Uterus (tissue), 4 donors: ENCODE data around the gene DEXI. TPM values are rescaled to one million over a fixed set of nuclear protein-coding genes. Genes with fewer than 3 reads are reported as not detected.

ENCODE experiments used
- DNase-seq, 2 donors: peaks; one replicate each; pipeline ENCODE4 v3.0.0-alpha.2; 2019 to 2020
- H3K27ac ChIP-seq, 2 donors: fragments of 200-600 bp; sonication (generic); 1 replicate in 1 of 2; 2 replicates in 1 of 2; pipeline ENCODE4 v1.5.1; 2016 to 2018
- H3K27me3 ChIP-seq, 2 donors: fragments of 200-600 bp; sonication (generic); one replicate each; pipeline ENCODE4 v1.5.1; 2018 to 2019; ENCODE audit warnings: control low read depth in 1 of 2
- H3K36me3 ChIP-seq, 2 donors: fragments of 200-600 bp; sonication (generic); one replicate each; pipeline ENCODE4 v1.5.1; 2019; ENCODE audit warnings: control low read depth in 1 of 2
- H3K4me1 ChIP-seq, 2 donors: fragments of 200-600 bp; sonication (generic); one replicate each; pipeline ENCODE4 v1.5.1; 2018 to 2019; ENCODE audit warnings: control low read depth in 1 of 2
- H3K4me3 ChIP-seq, 2 donors: fragments of 200-600 bp; sonication (generic); 1 replicate in 1 of 2; 2 replicates in 1 of 2; pipeline ENCODE4 v1.5.1; 2018 to 2019; ENCODE audit warnings: mild to moderate bottlenecking in 1 of 2
- H3K9me3 ChIP-seq, 2 donors: fragments of 200-600 bp; sonication (generic); one replicate each; pipeline ENCODE4 v1.5.1; 2019; ENCODE audit warnings: control low read depth in 1 of 2
- POLR2A ChIP-seq, 2 donors: fragments of 450-650 bp; IDR thresholded peaks; one replicate each; pipeline ENCODE4 v1.6.1; 2016; ENCODE audit warnings: antibody characterized with exemption in 2 of 2, mild to moderate bottlenecking in 1 of 2, moderate library complexity in 1 of 2
- intact Hi-C: fragments of 100-400 bp; cut with DNase I; formaldehyde crosslinking; loops from one replicate; pipeline ENCODE4 v1.15.1; 2023; ENCODE audit warnings: low total_unique reads
- total RNA-seq, 4 donors: library from RNA; depleted of rRNA in 3 of 4; stranded (reverse); fragments of >200 nt in 3 of 4; gene quantifications; one replicate each; pipeline versions ENCODE4 v1.1.0 to v1.2.4, GENCODE V29; 2014 to 2023
- TF ChIP-seq, protein P1 (sequence below), 4 experiments: fragments of 200-600 bp in 2 of 4; fragments of 450-650 bp in 2 of 4; sonication (generic) in 2 of 4; IDR thresholded peaks; one replicate each; pipeline ENCODE4 v1.5.1; 2016 to 2019; ENCODE audit warnings: antibody characterized with exemption in 4 of 4, mild to moderate bottlenecking in 2 of 4, moderate library complexity in 1 of 4
- donor health status: DM: yes; HTN: yes; CAD: no.

Gene DEXI
- total RNA-seq, 4 donors from 2014 or later, result 15.6 to 70.2 (median 42.6) TPM

GRCh38 chr16:10938321-10938720 is 3.9 kb downstream of the DEXI start:
- TF ChIP-seq, protein P1, sequence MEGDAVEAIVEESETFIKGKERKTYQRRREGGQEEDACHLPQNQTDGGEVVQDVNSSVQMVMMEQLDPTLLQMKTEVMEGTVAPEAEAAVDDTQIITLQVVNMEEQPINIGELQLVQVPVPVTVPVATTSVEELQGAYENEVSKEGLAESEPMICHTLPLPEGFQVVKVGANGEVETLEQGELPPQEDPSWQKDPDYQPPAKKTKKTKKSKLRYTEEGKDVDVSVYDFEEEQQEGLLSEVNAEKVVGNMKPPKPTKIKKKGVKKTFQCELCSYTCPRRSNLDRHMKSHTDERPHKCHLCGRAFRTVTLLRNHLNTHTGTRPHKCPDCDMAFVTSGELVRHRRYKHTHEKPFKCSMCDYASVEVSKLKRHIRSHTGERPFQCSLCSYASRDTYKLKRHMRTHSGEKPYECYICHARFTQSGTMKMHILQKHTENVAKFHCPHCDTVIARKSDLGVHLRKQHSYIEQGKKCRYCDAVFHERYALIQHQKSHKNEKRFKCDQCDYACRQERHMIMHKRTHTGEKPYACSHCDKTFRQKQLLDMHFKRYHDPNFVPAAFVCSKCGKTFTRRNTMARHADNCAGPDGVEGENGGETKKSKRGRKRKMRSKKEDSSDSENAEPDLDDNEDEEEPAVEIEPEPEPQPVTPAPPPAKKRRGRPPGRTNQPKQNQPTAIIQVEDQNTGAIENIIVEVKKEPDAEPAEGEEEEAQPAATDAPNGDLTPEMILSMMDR (IDR thresholded peaks at IDR 0.05), result no peak
- TF ChIP-seq POLR2A (IDR thresholded peaks at IDR 0.05), result no peak
- Histone ChIP-seq H3K27ac (peak overlapping the region; percentile 10 to 28), H3K4me1 (peaks cover 14 to 37% of the 10 kb centered on the region in 2 donors), H3K36me3 (no peaks in the 10 kb centered on the region), H3K27me3 (no peaks in the 10 kb centered on the region), H3K9me3 (no peaks in the 10 kb centered on the region), H3K4me3 (no peak overlapping the region)
- intact Hi-C loops, result no loop called here
- DNase-seq, result no peak

DNA sequence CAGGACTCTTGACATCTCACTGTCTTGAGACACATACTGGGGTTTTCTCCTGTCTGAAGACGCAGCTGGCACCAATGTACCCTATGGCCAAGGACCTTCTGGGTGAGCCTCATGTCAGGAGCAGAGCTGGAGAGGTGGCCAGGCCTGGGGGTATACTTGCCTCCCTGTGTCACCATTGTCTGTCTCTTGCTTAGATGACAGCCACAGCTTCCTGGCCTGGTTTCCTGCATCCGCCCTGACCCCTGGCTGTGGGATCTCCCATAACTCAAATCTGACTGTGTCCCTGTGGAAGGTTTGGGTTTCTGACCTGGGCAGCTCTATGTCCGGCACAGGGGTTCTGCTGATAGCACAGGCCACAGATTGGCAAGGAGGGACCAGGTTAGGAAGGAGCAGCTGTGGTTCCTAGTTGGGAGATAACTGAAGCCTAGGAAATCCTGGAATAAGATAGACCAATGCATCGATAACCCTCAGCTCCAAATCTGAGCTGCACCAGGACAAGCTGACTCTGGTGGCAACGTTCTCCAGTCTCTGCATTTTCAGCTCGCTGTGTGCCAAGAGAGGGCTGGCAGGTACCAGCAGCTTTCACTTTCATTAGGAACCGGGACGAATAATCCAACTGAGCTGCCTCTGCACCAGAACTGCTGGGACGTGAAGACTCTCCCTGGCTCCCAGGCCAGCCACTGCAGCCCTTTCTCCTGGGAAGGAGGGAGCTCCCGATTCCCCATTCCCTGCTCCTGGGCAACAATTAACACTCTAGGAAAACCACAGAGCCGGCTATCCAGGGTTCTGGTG is 5.0 kb downstream of the DEXI start:
- intact Hi-C loops, result no loop called here

GRCh38 chr16:10936272-10936984 is 5.8 kb downstream of the DEXI start:
- intact Hi-C loops, result no loop called here
- no peaks in the 10 kb centered on the region for H3K36me3 ChIP-seq
- no peak for TF ChIP-seq POLR2A (IDR thresholded peaks at IDR 0.05)
- TF ChIP-seq, protein P1 (IDR thresholded peaks at IDR 0.05), result no peak
- peak overlapping the region in 1 of 2 donors; percentile 57 for H3K27ac ChIP-seq
- peaks cover 14 to 37% of the 10 kb centered on the region in 2 donors for H3K4me1 ChIP-seq
- no peak for DNase-seq
- no peak overlapping the region for H3K4me3 ChIP-seq
- H3K9me3 ChIP-seq, result no peaks in the 10 kb centered on the region
- H3K27me3 ChIP-seq, result no peaks in the 10 kb centered on the region

More for the DNA sequence above, 5.0 kb downstream of the DEXI start:
- Histone ChIP-seq H3K4me3 (no peak overlapping the region), H3K27me3 (no peaks in the 10 kb centered on the region), H3K4me1 (peaks cover 14 to 37% of the 10 kb centered on the region in 2 donors), H3K36me3 (no peaks in the 10 kb centered on the region), H3K27ac (peak overlapping the region in 1 of 2 donors; percentile 57), H3K9me3 (no peaks in the 10 kb centered on the region)
- no peak for DNase-seq
- no peak for TF ChIP-seq POLR2A (IDR thresholded peaks at IDR 0.05)
- TF ChIP-seq, protein P1 (IDR thresholded peaks at IDR 0.05), result no peak

DNA sequence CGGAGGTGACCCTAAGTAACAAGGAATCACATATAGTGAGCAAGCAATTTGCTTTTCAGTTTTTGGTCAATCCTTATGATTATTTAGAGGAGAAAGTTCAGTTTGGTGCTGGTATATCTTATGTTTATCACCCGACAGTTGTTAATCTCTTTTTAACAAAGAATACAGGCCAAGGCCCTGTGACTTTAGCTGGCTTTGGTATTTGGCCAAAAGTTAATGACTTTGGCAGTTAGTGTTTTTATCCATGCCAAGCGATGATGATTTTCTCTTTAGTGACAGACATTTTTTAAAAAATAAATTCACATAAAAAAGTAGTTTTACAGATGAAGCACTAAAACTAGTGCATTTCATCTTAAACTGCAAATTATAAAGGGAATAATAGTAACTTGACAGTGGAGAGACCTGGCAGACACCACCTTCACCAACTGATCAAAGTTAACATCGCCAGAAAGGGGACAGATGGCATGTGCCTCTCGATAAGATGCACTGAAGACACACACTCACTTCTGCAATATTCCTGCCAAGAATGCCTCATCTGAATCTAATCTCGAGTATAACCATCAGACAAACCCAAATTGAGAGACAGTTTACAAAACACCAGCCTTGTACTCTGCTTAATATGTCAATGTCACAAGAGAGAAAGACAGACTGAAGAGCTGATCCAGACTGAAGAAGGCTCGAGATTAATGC is 6.9 kb downstream of the DEXI start:
- Histone ChIP-seq H3K9me3 (no peaks in the 10 kb centered on the region), H3K27me3 (no peaks in the 10 kb centered on the region), H3K27ac (peak overlapping the region in 1 of 2 donors; percentile 14), H3K4me1 (peaks cover 14 to 32% of the 10 kb centered on the region in 2 donors), H3K36me3 (no peaks in the 10 kb centered on the region), H3K4me3 (no peak overlapping the region)
- no peak for DNase-seq
- intact Hi-C loops, result no loop called here
- TF ChIP-seq POLR2A (IDR thresholded peaks at IDR 0.05), result no peak
- TF ChIP-seq, protein P1 (IDR thresholded peaks at IDR 0.05), result no peak
